NCI-H1105 treated with DMSO at 0.1 percent for 48 hours (cell line): ENCODE results near the gene CHDH.

Experiments used
- DNase-seq: peaks from one replicate; lab custom pipeline; 2025; lab: John Stamatoyannopoulos, UW

Gene CHDH

GRCh38 chr3:53823956-53824657, 22.1 kb downstream of the CHDH start:
- DNase-seq = no peak

GRCh38 chr3:53823026-53823955, 22.9 kb downstream of the CHDH start:
- no peak for DNase-seq

GRCh38 chr3:53822331-53822741, 23.9 kb downstream of the CHDH start:
- DNase-seq = no peak

- no peak for DNase-seq
Observed at GRCh38 chr3:53821631-53822121, 24.5 kb downstream of the CHDH start.

- DNase-seq = no peak
Observed at GRCh38 chr3:53820756-53821580, 25.3 kb downstream of the CHDH start.

GRCh38 chr3:53820084-53820483, 26.1 kb downstream of the CHDH start:
- DNase-seq = no peak

GRCh38 chr3:53819163-53819868, 26.9 kb downstream of the CHDH start:
- DNase-seq = no peak

- no peak for DNase-seq
Observed at GRCh38 chr3:53818221-53819162, 27.7 kb downstream of the CHDH start.

GRCh38 chr3:53817809-53818208, 28.4 kb downstream of the CHDH start:
- no peak for DNase-seq

- DNase-seq = no peak
Observed at GRCh38 chr3:53817211-53817610, 29.0 kb downstream of the CHDH start.

GRCh38 chr3:53816425-53816824, 29.8 kb downstream of the CHDH start:
- DNase-seq = no peak

GRCh38 chr3:53815651-53816050, 30.6 kb downstream of the CHDH start:
- no peak for DNase-seq

- no peak for DNase-seq
Observed at GRCh38 chr3:53815067-53815466, 31.2 kb downstream of the CHDH start.

- DNase-seq = no peak
Observed at GRCh38 chr3:53813876-53814275, 32.3 kb downstream of the CHDH start.

- no peak for DNase-seq
Observed at GRCh38 chr3:53813229-53813628, 33.0 kb downstream of the CHDH start.

- no peak for DNase-seq
Observed at GRCh38 chr3:53812434-53812833, 33.8 kb downstream of the CHDH start.

GRCh38 chr3:53811143-53811927, 34.9 kb downstream of the CHDH start:
- DNase-seq = no peak

- DNase-seq = no peak
Observed at GRCh38 chr3:53809764-53810400, 36.3 kb downstream of the CHDH start.

GRCh38 chr3:53809267-53809666, 37.0 kb downstream of the CHDH start:
- DNase-seq = no peak
